GM18508 (cell line): ENCODE measurements around the gene NMD3.
"Not testable (repeated sequence)": the region's sequence is repeated elsewhere in the genome, so short reads cannot be mapped to it uniquely, and the experiment has no call there.

Source experiments
- ATAC-seq: cut with Tn5 transposase; IDR thresholded peaks from one replicate; pipeline ENCODE4 v1.9.1; 2021; ENCODE audit warnings: moderate number of reproducible peaks; ENCODE audit not compliant: insufficient read depth, unreplicated experiment

NMD3 gene

GRCh38 chr3:161273589-161274218, 52.6 kb downstream of the NMD3 start:
- ATAC-seq: no peak

DNA sequence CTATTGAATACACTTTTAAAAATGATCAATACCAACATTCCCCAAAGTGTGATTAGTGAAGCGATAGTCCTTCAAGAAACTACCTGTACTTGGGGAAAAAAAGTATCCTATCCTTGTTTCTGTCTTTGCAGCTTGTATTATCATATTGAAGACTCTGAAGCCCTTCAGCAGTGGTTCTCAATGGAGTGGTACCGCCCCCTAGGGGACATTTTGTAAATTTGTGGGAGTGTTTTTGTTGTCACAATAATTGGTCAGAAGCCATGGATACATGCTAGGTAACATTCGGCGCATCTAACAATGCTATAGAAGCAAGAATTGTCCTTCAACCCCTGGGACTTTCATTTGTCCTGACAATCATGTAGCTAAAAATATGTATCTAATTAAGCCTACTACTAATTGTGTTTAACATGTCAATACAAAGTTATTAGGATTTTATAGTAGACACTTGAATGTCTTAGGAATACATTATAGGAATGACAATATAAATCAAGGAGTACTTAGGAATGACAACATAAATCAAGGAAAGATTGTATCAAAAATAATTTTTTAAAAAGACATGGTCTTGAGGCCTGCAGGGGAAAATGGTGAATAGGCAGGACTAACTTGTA, 53.7 kb downstream of the NMD3 start:
- ATAC-seq: no peak

GRCh38 chr3:161275919-161276318, 54.8 kb downstream of the NMD3 start:
- ATAC-seq: no peak

DNA sequence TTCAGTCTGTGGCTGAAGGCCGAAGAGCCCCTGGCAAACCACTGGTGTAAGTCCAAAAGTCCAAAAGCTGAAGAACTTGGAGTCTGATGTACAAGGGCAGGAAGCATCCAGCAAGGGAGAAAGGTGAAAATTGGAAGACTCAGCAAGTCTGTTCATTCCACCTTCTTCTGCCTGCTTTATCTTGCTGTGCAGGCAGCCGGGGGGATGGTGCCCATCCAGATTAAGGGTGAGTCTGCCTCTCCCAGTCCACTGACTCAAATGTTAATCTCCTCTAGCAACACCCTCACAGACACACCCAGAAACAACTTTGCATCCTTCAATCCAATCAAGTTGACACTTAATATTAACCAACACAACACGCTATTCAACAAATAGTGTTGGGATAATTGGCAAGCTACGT, 61.3 kb downstream of the NMD3 start:
- not testable (repeated sequence) for ATAC-seq

DNA sequence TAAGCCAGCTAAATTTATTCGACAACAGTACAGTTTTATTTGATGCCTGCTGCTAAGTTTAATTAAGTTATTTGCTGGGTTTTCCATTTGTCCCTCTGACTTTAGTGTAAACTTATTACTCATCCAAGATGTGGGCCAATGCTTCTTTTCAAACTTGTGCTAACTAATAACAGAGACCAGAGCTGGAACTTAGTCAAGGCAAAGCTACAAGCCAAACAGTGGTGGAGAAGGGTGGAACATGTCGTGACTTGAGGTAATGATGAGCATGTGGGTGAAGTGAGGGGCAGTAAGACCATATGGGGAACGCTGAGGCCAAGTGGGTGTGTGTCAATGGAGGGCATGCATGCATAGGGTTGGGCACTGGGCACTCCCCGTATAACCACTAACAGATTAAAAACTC, 63.9 kb downstream of the NMD3 start:
- no peak for ATAC-seq

GRCh38 chr3:161289174-161289573, 68.1 kb downstream of the NMD3 start:
- ATAC-seq: no peak

- ATAC-seq: no peak
Measured at GRCh38 chr3:161291191-161291901, 70.2 kb downstream of the NMD3 start.

- no peak for ATAC-seq
Measured at GRCh38 chr3:161293381-161293780, 72.3 kb downstream of the NMD3 start.

DNA sequence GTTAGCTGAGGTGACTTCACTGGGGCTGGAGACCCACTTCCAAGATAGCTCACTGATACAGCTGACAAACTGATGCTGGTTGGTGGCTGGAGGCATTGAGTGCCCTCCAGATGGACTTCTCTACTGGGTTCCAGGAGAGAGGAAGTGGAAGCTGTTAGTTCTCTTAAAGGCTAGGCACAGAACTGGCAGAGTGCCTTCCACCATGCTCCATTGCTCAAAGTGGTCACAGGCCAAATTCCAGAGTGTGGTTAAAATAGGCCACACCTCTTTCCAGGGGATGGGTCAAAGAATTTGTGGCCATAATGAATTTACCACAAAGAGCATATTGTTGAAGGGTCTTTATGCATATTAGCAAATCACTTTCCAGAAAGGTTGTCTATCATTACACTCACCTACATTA, 74.2 kb downstream of the NMD3 start:
- ATAC-seq: no peak

DNA sequence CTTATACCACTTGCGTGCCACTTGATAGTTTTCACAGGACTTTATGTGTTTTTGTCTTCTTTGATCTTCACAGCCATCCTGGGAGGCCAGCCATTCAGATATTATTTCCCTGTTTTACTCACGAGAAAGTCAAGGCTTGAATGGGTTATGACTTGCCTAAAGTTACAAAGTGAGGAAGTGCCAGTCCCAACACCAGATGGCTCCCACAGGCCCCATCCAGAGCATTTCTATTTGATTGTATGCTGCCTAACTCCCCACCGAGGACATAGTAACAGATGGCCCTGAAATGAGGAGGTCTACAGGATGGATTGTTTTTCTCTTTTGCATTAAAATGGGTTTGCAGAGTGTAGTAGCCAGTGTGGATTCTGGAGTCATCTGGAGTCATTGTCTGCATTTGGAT, 75.7 kb downstream of the NMD3 start:
- no peak for ATAC-seq
